SK-N-MC (cell line): ENCODE data around the gene MVD.
"Not testable (repeated sequence)": the region's sequence is repeated elsewhere in the genome, so short reads cannot be mapped to it uniquely, and the experiment has no call there.

Experiments
- DNase-seq: peaks from one replicate; pipeline ENCODE4 v3.0.0-alpha.2; 2011; ENCODE audit warnings: low read depth, low spot score
- H3K27ac ChIP-seq: fragments of 200-600 bp; sonication (generic); 2 replicates; pipeline ENCODE4 v1.5.1; 2016; ENCODE audit warnings: mixed run types
- H3K36me3 ChIP-seq: fragments of 200-600 bp; sonication (generic); 2 replicates; pipeline ENCODE4 v1.6.1; 2017; ENCODE audit warnings: antibody characterized with exemption, low read length, mixed read lengths; ENCODE audit not compliant: insufficient read depth
- H3K4me3 ChIP-seq: fragments of 200-600 bp; sonication (generic); 2 replicates; pipeline ENCODE4 v1.5.1; 2016
- H3K9ac ChIP-seq: fragments of 200-600 bp; sonication (generic); 2 replicates; pipeline ENCODE4 v1.8.0; 2017; ENCODE audit warnings: mixed run types, mixed read lengths; ENCODE audit not compliant: insufficient read length
- H3K9me3 ChIP-seq: fragments of 200-600 bp; sonication (generic); 2 replicates; pipeline ENCODE4 v1.6.1; 2017; ENCODE audit warnings: low read depth, mild to moderate bottlenecking, antibody characterized with exemption, low read length, moderate library complexity, mixed read lengths
- EZH2 ChIP-seq: fragments of 200-600 bp; sonication (generic); IDR thresholded peaks from one replicate; pipeline ENCODE4 v1.6.1; 2017; ENCODE audit warnings: antibody characterized with exemption
- FOXP2 ChIP-seq: optimal IDR thresholded peaks from 2 replicates; pipeline ENCODE3; 2011; ENCODE audit warnings: mild to moderate bottlenecking, moderate library complexity; ENCODE audit not compliant: insufficient read depth; ENCODE audit errors: extremely low read length, control extremely low read depth
- POLR2AphosphoS5 ChIP-seq: IDR thresholded peaks from 2 replicates; pipeline ENCODE4 v1.6.1; 2012; ENCODE audit warnings: mild to moderate bottlenecking, low read depth, low read length, borderline replicate concordance

Gene MVD

GRCh38 chr16:88616320-88616719 is 46.6 kb downstream of the MVD start:
- no peak for DNase-seq
- no peak overlapping the region for H3K9ac ChIP-seq
- no peak overlapping the region for H3K27ac ChIP-seq
- H3K4me3 ChIP-seq: no peak overlapping the region
- no peaks in the 10 kb centered on the region; the same call in 1 of the 2 replicates for H3K36me3 ChIP-seq
- H3K9me3 ChIP-seq: no peaks in the 10 kb centered on the region
- no peak for TF ChIP-seq POLR2AphosphoS5
- no peak for TF ChIP-seq FOXP2
- TF ChIP-seq EZH2: no peak

GRCh38 chr16:88614818-88615580 is 47.9 kb downstream of the MVD start:
- Histone ChIP-seq H3K9me3 (no peaks in the 10 kb centered on the region), H3K36me3 (no peaks in the 10 kb centered on the region; the same call in 1 of the 2 replicates), H3K9ac (no peak overlapping the region), H3K4me3 (no peak overlapping the region), H3K27ac (no peak overlapping the region)
- DNase-seq: no peak
- TF ChIP-seq FOXP2: no peak
- no peak for TF ChIP-seq EZH2
- no peak for TF ChIP-seq POLR2AphosphoS5

- Histone ChIP-seq H3K27ac (no peak overlapping the region), H3K9ac (no peak overlapping the region), H3K36me3 (no peaks in the 10 kb centered on the region; the same call in 1 of the 2 replicates), H3K9me3 (no peaks in the 10 kb centered on the region), H3K4me3 (no peak overlapping the region)
- TF ChIP-seq POLR2AphosphoS5: no peak
- no peak for TF ChIP-seq EZH2
- TF ChIP-seq FOXP2: no peak
- DNase-seq: no peak
Observed at GRCh38 chr16:88613911-88614817, 48.7 kb downstream of the MVD start.

- H3K9me3 ChIP-seq: no peaks in the 10 kb centered on the region
- H3K4me3 ChIP-seq: no peak overlapping the region
- TF ChIP-seq FOXP2 (no peak), POLR2AphosphoS5 (no peak), EZH2 (no peak)
- H3K9ac ChIP-seq: no peak overlapping the region
- DNase-seq: no peak
- no peaks in the 10 kb centered on the region; the same call in 1 of the 2 replicates for H3K36me3 ChIP-seq
- H3K27ac ChIP-seq: no peak overlapping the region
Observed at GRCh38 chr16:88613293-88613692, 49.6 kb downstream of the MVD start.

- no peaks in the 10 kb centered on the region for H3K9me3 ChIP-seq
- no peak for TF ChIP-seq FOXP2
- no peak for TF ChIP-seq POLR2AphosphoS5
- no peak for TF ChIP-seq EZH2
- no peaks in the 10 kb centered on the region; the same call in 1 of the 2 replicates for H3K36me3 ChIP-seq
- no peak for DNase-seq
- no peak overlapping the region for H3K4me3 ChIP-seq
- no peak overlapping the region for H3K9ac ChIP-seq
- H3K27ac ChIP-seq: no peak overlapping the region
Observed at GRCh38 chr16:88610909-88611812, 51.7 kb downstream of the MVD start.

GRCh38 chr16:88610080-88610479 is 52.8 kb downstream of the MVD start:
- no peak overlapping the region for H3K4me3 ChIP-seq
- no peak overlapping the region for H3K27ac ChIP-seq
- no peaks in the 10 kb centered on the region for H3K9me3 ChIP-seq
- H3K36me3 ChIP-seq: no peaks in the 10 kb centered on the region; the same call in 1 of the 2 replicates
- TF ChIP-seq EZH2 (no peak), POLR2AphosphoS5 (no peak), FOXP2 (no peak)
- DNase-seq: no peak
- no peak overlapping the region for H3K9ac ChIP-seq

- H3K36me3 ChIP-seq, H3K9ac ChIP-seq, H3K27ac ChIP-seq, DNase-seq, H3K4me3 ChIP-seq, H3K9me3 ChIP-seq: not testable (repeated sequence)
Observed at GRCh38 chr16:88609426-88609825, 53.5 kb downstream of the MVD start.
